UCSD-AML1 (cell line): ENCODE measurements around the gene KRABD2.
"Not testable (repeated sequence)": the region's sequence is repeated elsewhere in the genome, so short reads cannot be mapped to it uniquely, and the experiment has no call there.

Experiments used
- DNase-seq: peaks from one replicate; lab custom pipeline; 2025; ENCODE audit not compliant: unreplicated experiment; lab: John Stamatoyannopoulos, UW

KRABD2 gene

DNA sequence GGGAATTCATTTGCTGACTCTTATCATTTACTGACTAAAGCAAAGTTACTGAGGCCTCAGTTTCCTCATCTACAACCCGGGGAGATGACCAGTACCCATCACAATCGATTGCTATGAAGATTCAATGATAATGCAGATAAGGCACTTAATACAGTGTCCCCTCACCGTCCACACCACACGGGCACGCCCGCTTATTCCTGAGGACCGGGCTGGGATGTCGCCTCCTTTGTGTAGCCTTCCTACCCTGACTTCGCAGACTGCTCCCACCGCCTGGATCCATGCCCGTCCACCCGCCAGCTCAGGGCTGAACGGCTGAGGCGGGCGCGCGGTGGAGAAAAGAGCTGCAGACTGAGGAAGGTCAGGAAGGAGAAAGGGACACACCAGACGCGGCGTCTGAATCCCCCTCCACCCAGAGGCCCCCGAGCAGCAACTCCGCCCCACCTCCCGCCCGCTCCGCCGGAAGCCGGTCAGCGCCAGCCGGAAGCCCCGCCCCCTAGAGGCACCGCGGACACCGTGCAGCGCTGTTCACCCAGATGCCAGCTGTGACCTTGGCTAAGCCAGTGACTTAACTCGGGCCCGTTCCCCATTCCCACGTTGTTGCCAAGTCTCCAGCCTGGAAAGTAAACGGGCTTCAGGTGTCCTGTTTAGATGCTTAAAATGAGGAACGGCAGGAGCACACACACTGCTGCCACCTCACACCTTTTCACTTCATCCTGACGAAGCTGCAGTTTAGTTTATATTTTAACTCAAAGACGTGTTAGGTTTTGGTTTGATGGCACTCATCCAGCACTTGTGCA is at the start of gene KRABD2:
KRABD2 (minus strand) TSS at position 434 of the 797 bp plus-strand sequence.
- DNase-seq = peak; percentile 87

DNA sequence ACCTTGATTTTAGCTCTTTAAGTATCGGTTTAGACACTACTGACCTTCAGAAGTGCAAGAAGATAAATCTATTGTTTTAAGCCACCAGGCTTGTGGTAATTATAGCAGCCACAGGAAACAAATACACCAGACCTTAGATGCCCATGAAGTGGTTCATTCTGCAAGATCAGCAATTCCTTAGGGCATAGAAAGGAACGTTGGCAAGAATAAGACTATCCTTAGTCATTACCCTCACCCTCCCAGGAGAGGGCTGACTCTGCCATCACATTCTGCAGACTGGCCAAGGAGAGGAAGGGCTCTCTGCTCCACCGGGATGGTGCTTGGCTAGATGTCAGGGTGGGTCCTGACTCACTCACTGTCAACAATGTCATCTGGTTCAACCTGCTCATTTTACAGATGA is 45.1 kb upstream of the KRABD2 start:
- no peak for DNase-seq

DNA sequence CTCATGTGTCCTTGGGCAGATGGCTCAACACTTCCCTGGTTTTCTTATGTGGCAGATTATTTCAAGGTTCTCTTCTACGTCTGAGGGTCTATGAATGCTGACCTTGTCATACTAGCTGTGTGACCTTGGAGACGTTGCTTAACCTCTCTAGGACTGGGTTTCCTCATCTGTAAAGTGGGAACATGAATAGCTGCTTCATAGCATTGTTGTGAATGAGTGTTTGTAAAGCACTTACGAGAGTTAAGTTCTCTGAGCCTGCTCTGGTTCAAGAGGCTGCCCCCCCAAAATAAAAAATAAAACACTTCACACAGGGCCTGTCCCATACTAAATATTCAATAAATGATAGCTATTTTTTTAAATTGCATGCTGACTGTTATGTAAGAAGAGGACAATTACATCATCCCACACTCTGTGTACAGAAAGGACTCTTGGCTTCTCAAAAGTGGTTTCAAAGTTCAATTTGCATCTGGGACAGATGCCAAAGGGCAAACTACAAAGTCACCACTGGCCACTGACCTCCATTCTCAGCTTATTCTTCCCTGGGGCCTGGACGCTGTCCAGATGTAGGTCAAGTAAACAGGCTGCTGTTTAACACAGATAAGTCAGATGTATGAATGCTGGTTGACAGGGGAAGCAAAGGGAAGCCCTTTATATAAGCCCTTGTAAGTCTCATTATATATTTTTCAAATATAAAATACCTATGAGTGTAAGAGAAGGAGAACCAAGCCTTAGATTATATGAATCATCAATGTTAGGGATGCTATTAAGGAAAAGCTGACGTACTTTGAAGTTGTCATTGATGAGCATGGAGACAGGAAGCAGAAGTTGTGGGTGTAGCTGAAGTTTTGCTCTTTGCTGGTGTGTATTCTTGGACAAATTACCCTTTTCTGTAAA is 43.8 kb upstream of the KRABD2 start:
- DNase-seq = no peak

DNA sequence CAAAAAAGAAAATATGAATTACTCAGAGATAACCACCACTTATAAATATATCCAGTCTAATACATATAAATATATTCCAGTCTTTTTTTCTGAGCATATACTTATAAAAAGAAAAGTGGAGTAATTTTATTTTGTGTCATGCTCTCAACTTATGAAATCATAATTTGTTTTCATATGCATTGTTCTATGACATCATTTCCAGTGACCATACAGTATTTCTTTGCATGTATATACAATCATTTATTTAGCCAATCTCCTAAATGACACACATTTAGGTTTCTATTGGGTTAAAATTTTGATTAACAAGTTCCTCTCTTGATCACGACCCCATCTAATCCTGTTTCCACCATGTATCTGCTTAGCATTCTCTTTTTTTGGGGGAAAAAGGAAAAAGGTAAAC is 42.8 kb upstream of the KRABD2 start:
- DNase-seq = no peak

DNA sequence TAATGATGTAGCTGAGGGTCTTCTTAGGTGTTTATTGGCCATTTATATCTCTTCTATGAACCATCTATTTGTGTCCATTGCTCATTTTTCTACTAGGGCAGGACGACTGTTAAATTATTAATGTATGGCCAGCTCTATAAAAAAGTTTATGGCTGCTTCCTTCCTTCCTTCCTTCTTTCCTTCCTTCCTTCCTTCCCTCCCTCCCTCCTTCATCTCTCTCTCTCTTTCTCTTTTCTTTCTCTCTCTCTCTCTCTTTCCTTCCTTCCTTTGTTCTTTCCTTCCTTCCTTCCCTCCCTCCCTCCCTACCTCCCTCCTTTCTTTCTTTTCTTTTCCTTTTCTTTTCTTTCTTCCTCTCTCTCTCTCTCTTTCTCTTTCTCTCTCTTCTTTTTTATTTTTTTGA is 42.0 kb upstream of the KRABD2 start:
- DNase-seq = no peak

DNA sequence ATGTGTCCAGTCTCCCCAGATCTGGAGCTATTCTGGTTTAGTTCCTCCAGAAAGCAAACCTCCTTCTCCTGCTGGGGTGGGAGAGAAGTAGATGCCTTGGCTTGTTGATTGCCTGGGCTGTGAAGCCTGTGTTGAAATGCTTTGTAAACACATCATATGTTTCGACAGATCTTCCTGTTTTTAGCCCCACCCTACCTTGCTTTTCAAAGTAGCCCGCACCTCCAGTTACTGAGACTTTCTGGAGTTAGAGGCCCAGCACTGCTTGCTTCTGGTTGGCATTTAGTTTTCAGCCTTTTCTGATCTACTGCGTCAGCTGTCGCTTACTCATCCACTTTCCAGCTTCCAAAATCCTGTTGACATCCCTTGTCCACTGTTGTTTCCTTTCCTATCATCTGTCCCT is 41.3 kb upstream of the KRABD2 start:
- DNase-seq = no peak

DNA sequence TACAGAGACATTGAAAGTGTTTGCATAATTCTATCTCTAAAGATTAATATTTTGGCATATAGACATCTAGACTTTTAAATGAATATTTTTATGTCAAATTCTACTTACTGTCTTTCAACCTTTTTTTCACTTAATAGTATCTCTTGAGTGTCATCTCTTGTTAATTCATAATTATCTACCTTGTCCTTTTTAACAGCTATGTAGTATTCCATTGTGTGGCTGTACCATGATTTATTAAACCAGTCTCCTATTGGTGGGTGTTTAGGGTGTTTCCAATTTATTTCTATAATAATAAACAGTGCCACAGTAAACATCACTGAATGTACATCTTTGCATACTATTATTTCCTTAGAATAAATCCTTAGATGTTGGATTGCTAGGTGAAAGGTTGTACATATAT is 37.4 kb upstream of the KRABD2 start:
- no peak for DNase-seq

DNA sequence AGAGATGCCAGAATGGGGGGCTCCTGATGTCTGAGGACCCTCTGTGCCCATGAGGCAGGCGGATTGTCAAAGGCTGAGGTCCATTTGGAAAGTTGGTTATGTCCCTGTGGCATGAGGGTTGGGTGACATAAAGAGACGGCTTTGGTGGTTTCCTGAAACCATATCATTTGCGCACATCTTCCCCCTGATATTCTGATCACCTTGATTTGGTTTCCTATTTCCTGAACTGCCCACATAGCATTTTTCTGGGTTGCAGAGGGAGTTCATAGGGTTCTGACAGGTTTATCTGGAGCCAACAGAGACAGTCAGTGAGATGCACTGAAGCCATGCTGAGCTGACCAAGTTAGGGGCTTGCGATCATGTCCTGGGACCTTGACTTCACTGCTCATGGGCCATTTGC is 36.8 kb upstream of the KRABD2 start:
- DNase-seq = no peak

DNA sequence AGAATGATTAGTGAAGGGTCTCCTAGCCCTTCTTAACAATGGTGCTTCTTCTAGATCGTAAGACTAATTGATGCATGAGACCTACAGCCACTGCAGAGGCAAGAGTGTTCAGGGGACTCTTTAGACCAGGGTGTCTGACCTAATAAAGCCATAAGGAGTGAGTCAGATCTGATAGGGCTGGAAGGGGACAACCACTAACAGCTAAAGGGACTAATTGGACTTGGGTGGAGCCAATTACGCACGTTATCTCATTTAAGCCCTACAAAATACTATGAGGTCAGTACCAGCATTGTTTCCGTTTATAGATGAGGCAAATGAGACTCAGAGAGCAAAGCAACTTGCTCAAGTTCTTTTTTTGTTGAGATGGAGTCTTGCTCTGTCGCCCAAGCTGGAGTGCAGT is 35.6 kb upstream of the KRABD2 start:
- no peak for DNase-seq

DNA sequence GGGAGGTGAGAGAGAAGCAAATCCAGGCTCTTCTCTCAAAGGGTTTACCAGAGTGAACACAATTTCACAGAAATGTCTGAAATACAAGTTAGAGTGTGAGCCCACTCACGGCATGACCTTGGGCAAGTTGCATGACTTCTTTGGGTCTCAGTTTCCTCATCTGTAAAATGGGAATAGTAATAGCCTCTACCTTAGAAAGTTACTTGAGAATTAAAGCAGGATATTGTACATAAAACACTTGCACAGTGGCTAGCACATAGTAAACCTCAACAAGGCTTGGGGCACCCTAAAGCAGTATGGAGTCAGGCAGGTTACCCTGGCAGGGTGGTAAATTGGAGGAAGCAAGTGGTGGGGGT is 34.4 kb upstream of the KRABD2 start:
- no peak for DNase-seq

DNA sequence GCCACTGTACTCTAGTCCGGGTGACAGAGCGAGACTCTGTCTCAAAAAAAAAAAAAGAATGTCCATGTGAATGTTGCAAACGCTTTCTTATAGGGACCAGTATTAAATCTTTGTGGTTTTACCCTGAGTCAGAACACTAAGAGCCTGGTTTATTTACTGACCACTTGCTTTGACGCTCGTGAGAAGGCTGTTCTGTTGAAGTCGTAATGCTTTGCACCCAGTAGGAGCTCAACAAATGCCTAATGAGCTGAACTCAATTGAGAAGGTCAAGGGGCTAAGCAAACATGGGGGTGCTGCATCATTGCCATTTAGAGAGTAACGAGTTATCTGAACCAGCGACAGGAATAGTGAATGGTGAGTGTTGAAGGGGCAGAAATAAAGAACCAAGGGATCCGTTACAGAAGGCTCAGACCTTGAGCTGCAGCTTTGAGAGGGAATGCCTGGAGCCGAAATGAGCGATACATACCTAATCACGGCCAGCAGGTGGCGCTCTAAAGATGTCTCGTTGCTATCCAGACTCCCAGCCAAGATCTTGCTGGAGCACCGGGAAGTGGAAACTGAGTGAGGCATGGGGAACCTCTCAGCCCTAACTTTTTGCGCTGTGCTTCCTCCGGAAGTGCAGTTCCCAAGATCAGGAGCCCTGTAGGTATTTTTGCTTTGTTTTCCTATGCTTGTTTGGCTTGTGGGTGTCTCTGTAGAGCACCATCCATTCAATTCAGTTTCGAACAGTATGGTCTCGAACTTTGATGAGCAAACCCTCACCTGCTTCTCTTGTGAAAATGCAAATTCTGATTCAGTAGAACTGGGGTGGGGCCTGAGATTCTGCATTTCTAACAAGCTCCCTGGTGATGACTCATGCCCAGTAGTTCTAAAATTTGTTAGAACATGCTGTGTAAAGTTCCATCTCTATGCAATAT is 33.7 kb upstream of the KRABD2 start:
- peak; percentile 83 for DNase-seq

DNA sequence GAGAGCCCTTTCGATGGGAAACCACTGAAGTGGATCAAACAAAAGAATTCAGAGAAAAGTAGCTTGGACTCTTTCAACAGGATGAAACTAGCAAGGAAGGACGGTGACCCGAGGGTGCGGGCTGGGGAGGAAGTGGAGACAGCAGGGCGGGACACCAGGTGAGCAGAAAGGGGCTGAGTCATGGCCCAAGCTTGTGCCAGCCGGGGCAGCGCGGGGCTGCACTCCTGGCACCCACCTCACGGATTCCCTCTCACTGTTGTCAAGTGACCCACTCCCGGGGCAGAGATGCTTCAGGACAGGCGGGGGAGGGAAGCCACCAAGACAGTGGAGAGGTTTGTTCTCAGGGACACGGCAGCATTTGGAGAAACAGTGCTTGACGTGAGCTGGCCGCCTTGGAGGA is 31.9 kb upstream of the KRABD2 start:
- no peak for DNase-seq

DNA sequence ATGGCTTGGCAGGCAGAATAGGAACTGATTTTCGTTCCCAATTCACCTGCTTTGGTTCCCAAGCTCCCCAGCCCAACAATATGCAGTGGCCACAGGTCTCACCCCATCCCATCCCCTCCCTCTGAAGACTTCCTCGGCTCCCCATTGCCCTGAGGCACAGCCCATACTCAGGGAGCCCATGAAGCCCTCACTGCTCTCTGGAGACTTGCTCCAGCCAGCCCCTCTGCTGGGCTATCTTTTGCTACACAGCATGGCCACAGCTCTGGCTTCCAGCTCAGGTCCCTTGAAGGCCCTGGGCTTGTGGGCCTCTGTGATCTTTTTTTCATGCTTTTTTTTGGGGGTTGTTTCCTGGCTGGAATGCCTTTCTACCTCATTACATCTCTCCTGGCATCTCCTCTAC is 29.7 kb upstream of the KRABD2 start:
- no peak for DNase-seq

DNA sequence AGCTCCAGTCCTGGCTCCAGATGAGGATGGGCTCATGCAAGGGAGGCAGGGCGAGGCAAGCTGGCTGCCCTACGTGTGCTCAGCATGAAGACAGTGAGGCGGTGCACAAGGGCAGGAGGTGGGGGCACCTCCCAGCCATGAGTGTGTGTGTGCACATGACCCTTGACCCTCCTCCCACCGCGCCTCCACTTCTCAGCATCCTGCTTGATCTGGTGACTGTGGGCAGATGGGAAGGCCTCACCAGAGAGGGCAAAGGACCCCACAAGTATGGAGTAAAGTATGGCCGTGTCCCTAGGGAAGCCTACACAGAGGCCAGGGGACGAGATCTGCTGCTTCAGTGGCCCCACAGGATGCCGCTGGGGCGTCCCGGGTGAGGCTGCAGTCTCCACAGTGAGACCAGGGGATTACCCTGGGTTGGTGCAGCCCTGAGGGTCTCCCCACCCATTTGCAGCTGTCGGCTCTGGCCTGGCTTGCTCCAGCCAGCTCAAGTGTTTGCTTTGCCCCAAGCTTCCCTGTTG is 29.1 kb upstream of the KRABD2 start:
- DNase-seq = no peak

DNA sequence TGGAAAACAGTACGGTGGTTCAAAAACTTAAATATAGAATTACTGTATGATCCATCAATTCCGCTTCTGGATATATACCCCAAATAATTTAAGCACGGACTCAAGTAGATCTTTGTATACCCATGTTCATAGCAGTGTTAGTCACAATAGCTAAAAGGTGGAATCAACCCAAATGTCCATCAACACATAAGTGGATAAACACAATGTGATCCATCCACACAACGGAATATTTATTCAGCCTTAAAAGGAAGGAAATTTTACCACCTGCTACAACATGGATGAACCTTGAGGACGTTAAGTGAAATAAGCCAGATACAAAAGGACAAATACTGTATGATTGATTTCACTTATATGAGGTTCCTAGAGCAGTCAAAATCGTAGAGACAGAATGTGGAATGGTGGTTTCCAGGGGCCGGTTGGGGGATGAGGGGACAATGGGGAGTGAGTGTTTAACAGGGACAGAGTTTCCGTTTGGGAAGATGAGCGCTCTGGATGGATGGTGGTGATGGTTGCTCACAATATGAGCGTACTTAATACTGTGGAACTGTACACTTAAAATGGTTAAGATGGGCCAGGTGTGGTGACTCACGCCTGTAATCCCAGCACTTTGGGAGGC is 26.5 kb upstream of the KRABD2 start:
- DNase-seq = no peak

DNA sequence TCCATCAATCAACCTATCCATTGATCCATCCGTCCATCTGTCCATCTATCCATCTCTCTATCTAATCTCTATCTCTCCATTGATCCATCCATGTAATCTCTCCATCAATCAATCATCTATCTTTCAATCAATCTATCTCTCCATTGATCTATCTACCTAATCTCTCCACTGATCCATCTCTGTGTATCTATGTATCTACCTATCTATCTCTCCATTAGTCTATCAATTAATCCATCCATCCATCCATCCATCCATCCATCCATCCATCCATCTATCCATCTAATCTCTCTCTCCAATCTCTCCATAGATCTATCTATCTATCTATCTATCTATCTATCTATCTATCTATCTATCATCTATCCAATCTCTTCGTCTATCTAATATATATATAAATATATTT is 24.6 kb upstream of the KRABD2 start:
- DNase-seq = no peak

DNA sequence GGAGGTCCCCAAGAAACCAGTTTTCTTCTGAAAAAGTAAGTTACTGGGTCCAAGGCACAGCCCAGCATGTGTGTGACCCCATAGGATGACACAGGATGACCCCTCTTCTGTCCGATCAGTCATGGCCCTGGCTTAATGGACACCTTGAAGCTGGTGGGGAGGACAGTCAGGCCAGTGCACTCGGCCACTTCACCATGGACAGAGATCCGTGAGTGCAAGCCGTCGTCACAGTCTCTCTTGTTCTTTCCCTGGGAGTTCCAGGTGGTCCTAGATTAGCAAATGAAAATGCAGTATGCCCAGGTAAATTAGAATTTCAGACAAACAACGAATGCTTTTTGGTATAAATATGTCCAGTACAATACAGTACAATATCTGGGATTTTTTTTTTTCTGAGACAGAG is 22.5 kb upstream of the KRABD2 start:
- no peak for DNase-seq

DNA sequence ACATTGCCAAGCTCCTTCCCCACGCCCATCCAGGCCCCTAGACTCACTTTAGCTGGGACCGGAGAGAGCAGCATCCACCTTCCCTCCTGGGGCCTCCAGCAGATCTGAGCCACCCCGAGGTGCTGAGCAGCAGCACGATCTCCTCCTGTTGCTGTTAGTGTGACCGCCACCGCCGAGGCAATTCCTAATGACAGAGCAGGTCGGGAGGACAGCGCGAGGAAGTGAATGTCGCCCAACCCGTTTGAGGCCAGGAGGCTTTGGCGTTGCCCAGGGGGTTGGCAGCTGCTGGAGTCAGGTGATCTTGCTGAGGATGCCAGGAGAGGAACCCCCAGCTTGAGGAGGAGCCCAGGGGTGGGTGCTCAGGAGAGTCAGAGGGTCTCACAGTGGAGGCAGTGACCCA is 21.1 kb upstream of the KRABD2 start, which contains the start of gene RNF222:
RNF222 (minus strand) TSS at position 192 of the 400 bp plus-strand sequence. CDS start 4,366 bp downstream, outside the sequence.
- no peak for DNase-seq

DNA sequence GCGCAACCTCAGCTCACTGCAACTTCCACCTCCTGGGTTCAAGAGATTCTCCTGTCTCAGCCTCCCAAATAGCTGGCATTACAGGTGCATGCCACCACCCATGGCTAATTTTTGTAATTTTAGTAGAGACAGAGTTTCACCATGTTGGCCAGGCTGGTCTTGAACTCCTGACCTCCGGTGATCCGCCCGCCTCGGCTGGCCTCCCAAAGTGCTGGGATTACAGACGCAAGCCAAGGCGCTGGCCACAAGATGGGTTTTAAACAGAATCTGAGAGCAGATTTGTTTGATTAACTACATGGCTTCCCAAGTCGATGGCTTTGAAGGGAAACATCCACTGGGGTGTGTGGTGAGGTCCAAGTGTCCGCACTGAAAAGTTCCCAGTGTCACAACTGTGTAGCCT is 18.0 kb upstream of the KRABD2 start:
- DNase-seq = not testable (repeated sequence)

DNA sequence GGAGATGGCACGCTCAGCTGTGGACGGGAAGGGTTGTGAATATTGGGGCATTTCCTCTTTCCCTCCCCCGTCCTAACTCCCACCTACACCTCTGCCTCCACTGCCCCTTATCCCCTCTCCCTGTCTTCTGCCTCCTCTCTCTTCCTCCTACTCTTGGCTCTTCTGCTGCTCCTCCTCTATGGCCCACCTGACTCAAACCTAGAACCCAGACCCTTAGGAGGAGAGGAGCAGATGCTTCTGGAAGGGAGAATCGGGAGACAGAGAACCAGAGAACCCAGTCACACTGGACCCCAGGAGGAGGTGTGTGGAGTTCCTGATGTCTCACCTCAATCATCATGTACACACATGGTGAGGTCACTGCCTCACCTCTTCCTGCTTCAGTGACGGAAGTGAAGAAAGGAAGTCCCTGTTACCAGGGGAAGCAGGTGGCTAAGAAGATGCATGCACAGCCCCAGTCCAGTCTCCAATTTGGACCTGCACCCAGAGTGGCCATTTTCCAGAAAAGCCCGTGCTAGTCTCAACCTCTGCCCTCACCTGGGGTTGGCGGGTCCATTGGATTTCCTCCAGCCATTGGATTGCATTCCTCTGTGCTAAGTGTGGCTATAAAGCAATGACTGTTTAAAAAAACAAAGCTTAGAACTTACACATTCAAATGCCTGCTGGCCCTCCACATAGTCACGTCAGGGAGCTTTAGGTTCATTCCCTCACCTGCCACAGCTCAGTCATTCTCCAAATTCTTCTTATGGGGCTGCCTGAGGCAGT is 17.1 kb upstream of the KRABD2 start:
- DNase-seq = no peak
